ENCODE results near the gene SCPEP1.

DNA sequence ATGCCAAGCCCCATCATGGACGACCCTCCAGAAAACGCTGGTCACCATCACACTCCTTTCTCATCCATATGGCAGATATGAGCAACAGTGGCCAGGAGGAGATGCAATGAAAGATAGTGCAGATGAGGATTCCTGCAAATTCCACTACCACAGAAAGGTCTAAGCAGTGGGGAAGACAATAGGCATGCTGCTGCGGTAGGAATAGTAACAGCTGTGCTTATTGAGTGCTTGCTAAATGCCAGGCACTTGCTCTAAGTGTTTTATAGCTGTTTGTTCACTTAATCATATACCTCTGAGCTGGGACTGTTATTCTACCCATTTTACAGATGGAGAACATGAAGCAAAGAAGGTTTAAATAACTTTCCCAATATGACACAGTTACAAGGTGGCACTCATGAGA lies 60.6 kb downstream of the SCPEP1 start:
- TF ChIP-seq, protein P1, sequence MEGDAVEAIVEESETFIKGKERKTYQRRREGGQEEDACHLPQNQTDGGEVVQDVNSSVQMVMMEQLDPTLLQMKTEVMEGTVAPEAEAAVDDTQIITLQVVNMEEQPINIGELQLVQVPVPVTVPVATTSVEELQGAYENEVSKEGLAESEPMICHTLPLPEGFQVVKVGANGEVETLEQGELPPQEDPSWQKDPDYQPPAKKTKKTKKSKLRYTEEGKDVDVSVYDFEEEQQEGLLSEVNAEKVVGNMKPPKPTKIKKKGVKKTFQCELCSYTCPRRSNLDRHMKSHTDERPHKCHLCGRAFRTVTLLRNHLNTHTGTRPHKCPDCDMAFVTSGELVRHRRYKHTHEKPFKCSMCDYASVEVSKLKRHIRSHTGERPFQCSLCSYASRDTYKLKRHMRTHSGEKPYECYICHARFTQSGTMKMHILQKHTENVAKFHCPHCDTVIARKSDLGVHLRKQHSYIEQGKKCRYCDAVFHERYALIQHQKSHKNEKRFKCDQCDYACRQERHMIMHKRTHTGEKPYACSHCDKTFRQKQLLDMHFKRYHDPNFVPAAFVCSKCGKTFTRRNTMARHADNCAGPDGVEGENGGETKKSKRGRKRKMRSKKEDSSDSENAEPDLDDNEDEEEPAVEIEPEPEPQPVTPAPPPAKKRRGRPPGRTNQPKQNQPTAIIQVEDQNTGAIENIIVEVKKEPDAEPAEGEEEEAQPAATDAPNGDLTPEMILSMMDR (IDR thresholded peaks at IDR 0.05 in 4 of 5, conservative IDR thresholded peaks at IDR 0.05 in 1 of 5), result no peak
- TF ChIP-seq POLR2A (IDR thresholded peaks at IDR 0.05), result no peak

Measured in gastrocnemius medialis (tissue), 4 donors.